ENCODE data around the gene SCO2.

The SCO2 gene

DNA sequence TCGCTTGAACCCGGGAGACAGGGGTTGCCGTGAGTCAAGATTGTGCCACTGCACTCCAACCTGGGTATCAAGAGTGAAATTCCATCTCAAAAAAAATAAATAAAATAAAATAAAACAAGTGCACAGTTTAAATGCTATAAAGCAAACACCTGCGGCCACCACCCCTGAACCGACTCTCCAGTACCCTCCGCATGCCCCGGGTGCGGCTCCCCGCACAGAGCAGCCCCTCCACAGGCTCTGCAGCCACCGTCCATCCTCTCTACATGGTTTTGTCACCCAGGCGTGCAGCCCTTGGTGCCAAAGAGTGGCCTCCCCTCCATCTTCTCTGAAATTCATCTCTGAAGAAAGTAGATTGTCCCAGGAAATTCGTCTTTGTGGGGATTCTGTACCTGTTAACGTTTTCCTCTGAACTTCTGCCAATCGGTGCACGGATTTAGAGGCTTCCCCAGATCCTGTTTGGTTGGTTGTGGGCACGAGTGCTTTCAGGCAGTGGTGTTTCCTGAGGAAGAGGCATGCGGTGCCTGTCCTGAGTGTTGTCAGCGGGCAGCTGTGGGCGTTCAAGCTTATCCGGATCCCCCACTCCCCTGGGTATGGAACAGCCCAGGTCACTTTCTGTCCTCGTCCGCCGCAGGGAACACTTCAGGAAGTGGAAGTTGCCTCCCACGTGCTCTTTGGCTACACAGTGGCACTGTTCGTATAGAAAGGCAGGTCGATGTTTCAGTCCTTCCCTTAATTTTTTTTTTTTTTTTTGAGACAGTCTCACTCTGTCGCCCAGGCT, 34.7 kb downstream of the SCO2 start:
- peak; percentile 52 for DNase-seq

DNA sequence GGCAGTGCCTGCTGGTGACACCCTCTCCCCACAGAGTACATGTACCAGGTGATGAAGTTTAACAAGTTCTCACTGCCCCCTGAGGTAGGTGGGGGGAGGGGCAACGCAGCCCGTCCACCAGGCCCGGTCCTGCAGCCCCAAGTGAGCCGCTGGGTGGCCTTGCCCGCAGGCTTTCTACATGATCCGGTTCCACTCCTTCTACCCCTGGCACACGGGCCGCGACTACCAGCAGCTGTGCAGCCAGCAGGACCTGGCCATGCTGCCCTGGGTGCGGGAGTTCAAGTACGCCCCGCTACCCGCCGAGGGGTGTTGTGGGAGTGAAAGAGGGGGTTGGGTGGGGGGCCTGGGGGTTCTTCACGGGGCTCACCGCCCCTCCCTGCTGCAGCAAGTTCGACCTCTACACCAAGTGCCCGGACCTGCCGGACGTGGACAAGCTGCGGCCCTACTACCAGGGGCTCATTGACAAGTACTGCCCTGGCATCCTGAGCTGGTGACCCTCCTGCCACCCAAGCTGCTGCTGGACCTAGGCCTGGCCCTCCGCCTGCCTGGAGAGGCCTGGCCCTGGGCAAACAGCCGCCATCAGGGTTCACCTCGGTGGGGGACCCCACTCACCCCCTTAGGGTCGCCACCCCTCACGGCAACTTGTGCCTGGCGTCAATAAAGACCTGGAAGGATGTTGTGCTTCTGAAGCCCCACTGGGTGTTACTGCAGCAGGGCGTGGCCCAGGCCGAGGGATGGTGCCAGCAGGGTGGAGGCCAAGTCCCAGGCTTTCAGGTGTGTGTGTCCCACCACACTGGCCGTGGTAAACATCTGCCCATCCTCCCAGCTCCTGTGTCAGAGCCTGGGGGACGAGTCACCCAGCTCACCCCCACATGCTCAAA, 35.8 kb downstream of the SCO2 start:
- DNase-seq: no peak

DNA sequence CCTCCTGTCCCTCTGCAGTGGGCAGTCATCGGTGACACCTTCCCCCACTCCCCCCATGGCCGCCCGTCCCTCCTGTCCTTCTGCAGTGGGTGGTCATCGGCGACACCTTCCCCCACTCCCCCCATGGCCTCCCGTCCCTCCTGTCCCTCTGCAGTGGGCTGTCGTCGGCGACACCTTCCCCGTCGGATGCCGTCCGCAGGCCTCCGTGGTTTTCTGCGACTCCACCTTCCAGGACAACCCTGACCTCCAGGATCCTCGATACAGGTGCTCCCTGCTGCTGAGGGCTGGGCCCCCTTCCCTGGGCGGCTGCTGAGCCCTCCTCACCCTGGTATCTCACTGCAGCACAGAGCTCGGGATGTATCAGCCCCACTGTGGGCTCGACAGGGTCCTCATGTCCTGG, 36.5 kb downstream of the SCO2 start:
- DNase-seq: no peak

DNA sequence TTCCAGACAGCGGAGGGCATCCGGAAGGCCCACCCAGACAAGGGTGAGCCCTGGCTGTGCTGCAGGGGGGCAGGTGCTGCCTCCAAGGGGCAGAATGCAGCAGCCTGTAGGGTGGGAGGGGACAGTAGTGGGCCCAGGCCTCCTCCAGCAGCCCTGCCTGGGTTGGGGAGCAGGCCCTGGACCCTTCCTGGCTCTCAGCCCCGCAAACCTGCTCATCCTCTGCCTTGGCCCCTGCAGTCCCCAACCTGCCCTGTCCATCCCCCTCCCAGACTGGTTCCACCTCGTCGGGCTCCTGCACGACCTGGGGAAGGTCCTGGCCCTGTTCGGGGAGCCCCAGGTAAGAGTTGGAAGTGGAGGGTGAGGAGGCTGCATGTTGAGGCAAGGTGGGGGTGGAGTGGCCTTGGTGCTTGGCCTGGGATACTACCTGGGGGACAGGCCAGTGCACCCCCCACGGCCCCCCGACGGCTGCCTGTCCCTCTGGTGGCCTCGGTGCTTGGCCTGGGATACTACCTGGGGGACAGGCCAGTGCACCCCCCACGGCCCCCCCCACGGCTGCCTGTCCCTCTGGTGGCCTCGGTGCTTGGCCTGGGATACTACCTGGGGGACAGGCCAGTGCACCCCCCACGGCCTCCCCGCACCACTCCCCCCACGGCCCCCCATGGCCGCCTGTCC, 37.3 kb downstream of the SCO2 start:
- no peak for DNase-seq

DNA sequence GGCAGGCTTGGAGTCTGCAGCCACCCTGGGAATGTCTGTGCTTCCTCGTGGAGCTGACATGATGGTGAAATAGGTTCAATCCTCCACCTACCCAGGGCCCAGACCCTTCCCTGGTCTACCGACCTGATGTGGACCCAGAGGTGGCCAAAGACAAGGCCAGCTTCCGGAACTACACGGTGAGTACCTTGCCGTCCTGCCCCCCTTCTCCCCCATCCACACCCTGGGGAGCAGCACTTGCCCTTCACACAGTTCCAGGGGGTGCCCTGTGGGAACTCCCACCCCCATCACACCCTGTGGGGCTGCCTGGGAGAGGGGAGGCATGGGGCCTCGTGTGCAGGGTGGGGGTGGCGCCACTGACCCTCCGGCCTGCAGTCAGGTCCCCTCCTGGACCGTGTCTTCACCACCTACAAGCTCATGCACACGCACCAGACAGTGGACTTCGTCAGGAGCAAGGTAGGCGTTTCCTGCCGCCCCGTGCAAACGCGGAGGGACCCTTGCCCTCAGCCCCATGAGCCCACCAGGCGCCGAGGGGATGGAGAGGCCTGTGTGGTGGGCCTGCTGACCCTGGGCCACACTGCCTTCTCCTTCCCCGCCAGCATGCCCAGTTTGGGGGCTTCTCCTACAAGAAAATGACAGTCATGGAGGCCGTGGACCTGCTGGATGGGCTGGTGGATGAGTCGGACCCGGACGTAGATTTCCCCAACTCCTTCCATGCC, 38.0 kb downstream of the SCO2 start:
- DNase-seq: no peak

DNA sequence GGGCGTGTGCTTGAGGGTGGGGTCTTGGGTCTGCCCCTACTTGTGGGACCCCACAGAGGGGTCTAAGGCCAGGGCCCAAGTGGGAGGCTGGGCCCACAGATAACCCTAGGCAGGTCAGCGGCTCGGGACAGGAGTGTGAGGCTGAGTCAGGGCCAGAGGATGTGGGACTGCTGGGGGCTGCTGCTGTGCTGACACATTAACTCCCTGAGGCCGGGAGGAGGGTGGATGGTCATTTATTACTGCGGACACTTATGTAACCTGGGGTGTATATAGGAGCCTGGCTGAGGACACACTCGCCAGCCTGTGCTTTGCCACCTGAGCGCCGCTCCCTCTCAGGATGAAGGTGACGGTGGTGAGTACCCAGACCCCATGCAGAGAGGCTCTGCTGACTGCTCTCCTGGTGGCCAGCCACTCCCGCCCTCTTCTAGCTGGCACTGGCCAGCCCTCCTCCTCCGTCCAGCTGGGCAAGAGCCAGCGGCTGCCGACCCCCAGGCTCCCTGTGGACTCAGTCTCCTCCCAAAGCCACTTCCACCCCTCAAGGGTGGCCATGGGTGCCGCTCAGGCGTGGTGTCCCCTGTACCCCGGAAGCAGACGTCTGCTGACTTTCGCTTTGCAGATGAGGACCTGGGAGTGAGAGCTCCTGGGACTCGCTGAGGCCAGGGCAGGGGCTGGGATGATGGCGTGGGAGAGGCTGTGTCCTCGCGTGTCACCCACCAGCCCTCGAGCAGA, 38.7 kb downstream of the SCO2 start, which contains the start of gene MIOX:
Gene MIOX, plus strand, starts transcription at position 299 of the 729 bp plus-strand sequence. Its CDS starts 39 bp downstream, at position 338.
- no peak for DNase-seq

DNA sequence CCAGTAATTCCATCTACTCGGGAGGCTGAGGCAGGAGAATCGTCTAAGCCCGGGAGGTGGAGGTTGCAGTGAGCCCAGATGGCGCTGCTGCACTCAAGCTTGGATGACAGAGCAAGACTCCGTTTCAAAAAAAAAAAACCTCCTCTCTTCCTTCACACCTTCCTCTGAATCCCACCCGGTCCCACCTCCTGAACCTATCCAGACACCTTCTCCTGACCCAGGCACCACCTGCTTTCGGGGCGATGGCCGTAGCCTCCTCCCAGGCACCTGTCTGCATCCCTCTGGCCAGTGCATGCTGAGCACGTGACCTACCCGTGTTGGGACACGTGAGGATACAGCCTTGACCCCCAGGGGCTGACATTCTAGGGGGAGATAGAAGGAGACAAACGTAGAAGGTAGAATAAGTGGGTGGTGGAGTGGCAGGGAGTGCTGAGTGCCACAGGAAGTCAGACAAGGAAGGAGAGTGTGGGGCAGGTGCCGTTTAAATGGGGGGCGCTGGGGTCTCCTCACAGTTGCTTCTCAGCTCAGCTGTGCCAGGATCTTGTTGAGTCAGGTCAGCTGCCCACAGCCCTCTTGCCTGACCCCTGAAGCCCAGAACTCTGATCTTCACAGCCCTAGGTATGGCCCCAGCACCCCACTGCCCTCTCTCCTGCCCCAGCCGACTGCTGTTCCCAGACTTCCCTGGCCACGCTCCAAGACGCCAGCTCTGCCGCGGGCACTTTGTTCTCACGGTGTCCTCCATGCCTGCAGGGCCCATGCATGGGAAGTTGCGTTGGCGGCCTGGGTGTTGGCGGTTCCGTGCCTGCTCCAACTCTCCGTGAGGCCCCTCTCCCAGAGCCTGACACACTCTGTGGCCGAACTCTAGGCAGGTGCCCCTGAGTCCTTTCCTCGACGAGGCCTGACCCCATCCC, 39.9 kb downstream of the SCO2 start:
- no peak for DNase-seq

DNA sequence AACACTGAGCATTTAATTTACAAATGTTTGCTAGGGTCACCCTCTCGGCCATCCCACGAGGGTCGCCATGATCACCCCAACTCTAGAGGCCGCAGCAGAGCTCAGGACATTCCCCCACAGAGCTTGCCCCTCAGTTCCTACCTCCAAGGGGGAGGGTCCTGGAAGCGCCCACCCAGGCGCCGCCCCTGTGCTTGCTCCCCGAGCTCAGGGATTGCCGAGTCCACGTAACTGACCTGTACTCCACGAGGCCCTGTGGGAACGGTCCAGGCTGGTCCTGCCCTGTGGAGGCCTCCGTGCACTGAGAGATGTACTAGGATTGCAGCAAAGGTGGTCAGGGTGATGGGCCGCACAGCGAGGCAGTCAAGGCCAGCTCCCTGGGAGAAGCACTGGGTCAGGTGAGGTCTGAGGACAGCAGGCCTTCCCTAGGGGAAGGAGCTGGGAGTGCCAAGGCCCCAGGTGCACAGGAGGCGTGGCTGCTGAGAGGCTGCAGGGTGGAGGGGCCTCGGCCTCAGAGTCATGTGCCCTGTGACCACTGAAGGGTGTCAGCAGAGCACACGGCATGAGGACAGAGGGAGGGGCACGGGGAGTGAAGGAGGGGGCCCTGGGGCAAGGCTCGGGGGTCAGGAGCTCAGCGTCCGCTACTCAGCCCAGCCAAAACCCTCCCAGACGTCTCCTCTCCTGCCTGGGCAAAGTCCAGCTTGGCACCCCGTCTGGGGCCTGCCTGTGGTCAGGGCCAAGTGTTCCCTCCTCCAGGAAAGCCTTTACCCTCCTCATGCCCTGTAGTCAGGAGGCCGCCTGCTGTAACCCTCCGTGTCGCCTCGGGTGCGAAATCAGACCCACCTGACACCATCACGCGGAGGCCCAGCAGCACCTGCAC, 41.2 kb downstream of the SCO2 start:
- no peak for DNase-seq

DNA sequence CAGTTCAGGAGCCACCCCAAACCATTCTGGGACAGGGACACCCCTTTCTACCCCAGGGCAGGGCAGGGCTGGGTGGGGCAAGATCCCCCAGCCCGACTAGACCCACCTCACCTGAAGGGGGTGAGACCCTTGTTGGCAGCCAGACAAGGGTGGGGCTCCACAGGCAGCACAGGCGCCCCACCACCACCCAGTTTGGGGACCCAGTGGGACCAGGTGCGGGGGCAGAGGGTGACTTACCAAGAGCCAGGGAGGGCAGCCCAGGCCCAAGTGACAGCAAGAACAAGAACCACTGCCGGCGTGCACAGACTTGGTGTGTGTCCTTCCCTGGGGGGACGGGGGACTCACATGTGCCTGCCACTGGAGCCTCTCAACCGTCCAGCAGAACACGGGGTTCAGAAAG, 41.8 kb downstream of the SCO2 start:
- no peak for DNase-seq

DNA sequence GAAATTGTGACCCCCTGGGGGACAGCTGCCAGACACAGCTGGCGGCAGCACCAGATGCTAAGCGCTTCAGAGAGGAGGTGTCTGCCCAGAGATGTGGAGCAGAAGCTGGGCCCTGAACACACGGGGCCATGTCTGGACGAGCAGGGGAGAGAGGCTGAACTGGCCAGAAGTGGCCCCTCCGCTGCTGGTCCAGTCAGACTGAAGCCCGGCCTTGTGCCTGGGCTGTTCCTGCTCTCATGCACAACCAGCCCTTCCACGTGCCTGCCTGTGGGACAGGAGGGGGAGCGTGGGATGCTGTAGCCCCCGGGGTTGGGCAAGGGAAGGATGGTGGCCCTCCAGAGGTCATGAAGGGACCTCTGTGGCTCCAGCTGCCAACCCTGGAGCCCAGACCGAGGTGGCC, 42.3 kb downstream of the SCO2 start:
- no peak for DNase-seq

DNA sequence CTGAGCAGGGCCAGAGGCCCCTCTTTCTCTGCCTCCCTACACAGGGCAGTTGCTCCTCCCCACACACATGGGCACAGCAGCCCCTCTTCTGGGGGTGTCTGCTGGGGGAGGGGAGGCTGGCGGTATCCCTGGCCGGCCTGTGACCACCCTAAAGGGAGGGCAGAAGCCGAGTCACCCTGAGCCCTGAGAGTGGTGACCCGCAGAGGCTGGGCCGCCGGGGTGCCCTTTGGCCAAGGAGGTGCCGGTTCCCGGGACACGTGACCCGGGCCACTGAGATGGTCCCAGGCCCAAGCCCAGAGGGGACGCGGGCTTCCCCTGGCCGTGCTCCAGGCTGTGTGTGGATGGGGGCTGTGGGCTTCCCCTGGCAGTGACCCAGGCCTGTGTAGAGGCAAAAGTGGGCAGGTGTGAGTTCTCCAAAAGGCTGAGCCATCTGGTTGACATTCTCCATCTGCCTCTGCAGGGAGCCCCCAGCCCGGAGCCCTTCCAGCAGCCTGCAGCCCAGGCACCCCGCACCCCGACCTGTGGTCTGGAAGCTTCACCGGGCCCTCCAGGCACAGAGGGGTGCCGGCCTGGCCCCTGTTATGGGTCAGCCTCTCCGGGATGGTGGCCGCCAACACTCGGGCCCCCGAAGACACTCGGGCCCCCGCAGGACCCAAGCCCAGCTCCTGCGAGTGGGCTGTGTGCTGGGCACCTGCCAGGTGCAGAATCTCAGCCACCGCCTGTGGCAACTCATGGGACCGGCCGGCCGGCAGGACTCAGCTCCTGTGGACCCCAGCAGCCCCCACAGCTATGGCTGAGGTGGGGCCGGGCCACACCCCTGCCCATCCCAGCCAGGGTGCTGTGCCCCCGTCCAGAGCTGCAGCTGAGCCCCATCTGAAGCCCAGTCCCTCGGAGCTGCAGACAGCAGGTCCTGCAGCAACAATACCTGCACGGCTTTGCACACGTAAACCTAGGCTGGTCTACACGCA, 43.0 kb downstream of the SCO2 start:
- no peak for DNase-seq

DNA sequence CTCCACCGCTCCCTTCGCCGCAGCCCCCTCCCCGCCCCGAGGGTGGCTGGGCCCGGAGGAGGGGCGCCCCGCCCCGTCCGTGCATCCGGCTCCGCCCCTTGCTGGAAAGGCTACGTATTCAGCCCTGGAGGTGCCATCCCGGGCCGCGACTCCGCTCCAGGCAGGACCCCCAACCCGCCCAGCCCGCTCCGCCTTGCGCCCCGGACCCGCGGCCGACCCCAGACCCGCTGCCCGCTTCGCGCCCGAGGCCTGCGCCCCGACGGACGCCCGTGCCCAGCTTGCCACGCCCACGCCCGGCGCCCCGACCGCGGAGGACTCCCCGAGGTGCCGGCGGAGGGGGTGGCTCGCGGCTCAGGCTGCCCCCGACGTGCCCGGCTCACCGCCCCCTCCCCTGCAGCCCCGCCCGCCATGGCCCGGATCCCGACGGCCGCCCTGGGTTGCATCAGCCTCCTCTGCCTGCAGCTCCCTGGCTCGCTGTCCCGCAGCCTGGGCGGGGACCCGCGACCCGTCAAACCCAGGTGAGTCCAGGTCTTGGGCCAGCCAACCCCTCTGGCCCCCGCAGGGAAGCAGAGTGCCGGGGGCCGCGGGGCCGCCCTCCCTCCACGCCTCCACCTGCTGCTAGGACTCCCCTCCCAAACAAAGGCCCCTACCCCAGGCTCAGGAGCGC, 43.8 kb downstream of the SCO2 start, which contains the start of gene ADM2:
Gene ADM2, plus strand, starts transcription at position 104 of the 667 bp plus-strand sequence. Its CDS starts 305 bp downstream, at position 409.
- peak; percentile 34 for DNase-seq

DNA sequence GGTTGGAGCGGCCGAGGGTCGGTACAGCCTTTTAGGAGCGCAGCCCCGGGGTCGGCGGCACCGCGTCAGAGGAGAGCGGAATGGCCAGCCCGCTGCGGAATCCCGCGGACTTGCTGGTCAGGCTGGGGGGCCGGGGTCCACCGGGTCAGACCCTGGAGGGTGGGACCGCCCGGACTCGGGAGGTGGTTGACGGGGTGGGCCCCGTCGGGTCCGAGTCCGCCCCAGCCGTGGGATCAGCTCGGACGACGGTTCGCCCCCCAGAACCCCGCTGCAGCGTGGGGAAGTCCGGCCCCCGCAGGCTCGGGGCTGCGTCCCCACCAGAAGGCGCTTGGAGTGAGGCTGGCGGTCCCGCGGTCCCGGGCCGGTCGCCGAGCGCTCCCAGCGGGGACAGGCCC, 44.4 kb downstream of the SCO2 start:
- DNase-seq: no peak

DNA sequence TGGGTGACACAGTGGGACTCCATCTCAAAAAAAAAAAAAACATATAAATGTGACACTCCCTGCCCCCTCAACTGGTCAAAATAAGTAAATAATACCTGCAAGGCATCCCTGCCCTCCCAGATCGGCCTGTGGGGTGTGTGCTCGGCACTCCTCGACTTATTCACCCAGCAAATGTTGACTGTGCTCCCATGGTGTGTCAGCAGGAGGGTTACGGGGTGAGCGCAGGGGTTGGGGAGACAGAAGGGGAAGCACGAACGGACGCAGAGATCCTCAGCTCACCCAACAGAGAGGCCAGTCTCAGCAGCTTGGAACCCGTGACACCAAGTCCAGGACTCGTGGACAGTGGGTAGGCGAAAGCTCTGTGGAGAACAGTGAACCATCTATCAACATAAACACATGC, 45.7 kb downstream of the SCO2 start:
- no peak for DNase-seq

DNA sequence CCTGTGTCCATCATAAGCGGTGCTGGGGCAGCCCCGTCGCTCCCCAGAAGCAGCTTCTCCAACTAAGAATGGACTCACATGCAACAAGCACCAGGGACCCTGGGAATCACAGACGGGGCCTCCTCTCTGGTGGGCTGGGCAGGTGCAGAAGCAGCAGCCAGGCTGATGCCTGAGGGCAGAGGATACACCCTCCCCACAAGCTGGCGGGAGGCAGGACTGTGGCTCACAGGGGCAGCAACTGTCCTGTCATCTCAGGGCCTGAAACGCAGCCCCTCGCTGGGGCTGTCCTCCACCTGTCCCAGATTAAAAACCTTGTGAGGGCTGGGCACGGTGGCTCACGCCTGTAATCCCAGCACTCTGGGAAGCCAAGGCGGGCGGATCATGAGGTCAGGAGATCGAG, 47.5 kb downstream of the SCO2 start:
- no peak for DNase-seq

DNA sequence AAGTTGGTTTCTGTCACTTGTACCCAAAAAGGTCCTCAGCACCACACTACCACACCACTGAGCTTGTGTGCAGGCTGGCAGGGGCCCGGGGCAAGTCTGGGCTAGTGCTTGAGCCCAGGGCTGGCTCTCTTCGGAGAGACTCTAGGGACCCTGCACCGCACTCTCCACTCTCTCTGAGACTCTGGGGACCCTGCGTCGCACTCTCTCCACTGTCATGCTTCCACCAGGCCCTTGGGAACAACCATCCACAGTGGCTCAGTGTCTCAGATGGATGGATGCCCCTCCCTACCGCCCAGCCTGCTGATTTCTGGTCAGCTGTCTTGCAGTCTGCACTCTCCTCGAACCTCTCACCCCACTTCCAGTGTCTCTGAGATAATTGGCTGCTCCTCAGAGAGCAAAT, 48.5 kb downstream of the SCO2 start:
- no peak for DNase-seq

DNA sequence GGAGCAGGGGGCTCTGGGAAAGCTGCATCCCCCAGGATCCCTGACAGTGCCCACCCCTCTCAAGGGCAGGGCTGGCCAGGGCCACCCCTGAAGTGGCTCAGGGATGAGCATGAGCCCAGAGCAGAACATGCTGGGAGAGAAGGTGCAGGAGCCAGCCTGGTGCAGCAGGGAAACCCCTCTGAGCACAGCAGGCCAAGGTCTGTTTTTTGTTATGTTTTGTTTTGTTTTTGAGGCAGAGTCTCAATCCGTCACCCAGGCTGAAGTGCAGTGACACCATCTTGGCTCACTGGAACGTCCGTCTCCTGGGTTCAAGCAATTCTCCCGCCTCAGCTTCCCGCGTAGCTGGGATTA, 49.8 kb downstream of the SCO2 start:
- no peak for DNase-seq

All from suppressor macrophage treated with lipopolysaccharide for 4 hours (primary cell).